ENCODE measurements around the gene GRB10. TPM values are rescaled to one million over a fixed set of nuclear protein-coding genes. Genes with fewer than 3 reads are reported as not detected.

Gene GRB10
- total and polyA plus RNA-seq, 3 experiments from 2014 or later: 0.20 to 0.49 (median 0.20) TPM

DNA sequence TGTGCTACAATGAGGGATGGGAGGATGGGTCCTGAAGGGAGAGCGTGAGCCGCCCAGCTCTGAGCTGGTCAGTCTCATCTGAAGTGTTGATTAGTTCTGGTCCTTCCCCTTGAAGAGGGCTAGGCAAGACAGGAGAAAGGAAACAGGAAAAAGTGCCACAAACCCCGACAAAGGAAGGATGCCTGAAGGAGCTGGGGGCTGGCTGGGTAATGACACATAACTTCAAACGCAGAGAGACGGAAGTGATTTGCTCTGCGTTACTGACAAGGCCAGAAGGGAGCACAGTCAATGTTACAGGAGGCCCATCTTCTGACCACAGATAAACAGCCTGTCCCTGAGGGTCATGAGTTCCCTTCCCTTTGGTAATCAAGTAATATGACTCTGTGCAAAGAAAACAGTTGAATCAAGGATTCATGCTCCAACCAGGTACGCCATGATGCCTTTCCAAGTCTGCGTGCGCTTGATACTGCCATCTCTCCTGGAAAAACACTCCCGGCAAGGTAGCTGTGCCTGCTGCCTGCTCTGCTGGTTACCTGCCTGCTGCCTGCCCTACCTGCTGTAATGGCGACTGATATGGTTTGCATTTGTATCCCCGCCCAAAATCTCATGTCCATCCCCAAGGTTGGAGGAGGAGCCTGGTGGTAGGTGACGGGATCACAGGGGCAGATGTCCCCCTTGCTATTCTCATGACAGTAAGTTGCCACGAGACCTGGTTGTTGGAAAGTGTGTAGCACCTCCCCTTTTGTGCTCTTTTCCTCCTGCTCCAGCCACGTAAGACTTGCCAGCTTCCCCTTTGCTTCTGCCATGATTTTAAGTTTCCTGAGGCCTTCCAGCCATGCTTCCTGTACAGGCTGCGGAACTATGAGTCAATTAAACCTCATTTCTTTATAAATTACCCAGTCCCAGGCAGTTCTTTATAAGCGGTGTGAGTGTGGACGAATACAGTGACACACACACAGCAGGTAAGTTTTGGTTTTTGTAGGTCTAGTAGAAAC is 57.9 kb downstream of the GRB10 start:
- H3K27ac ChIP-seq (ENCODE audit: low read depth, low read length): no peak overlapping the region
- ChIA-PET CTCF (no interaction called here), POLR2A (no interaction called here)
- H3K4me3 ChIP-seq (ENCODE audit: low read length): no peak overlapping the region
- H3K9me3 ChIP-seq (ENCODE audit: low read length): no peaks in the 10 kb centered on the region
- H3K4me1 ChIP-seq (ENCODE audit: insufficient read depth, low read length): peaks cover 6% of the 10 kb centered on the region
- H3K36me3 Mint-ChIP-seq: peaks cover 0 to 2% (median 0%) of the 10 kb centered on the region in 3 donors
- H3K27me3 ChIP-seq (ENCODE audit: insufficient read depth, low read length, poor library complexity, severe bottlenecking): no peaks in the 10 kb centered on the region
- H3K4me3 Mint-ChIP-seq: no peak overlapping the region
- no peak overlapping the region for H3K27ac Mint-ChIP-seq
- peak in 1 of 5 donors; percentile 8 for DNase-seq
- H3K36me3 ChIP-seq (ENCODE audit: insufficient read depth, low read length): no peaks in the 10 kb centered on the region
- peaks cover 5 to 23% of the 10 kb centered on the region in 2 donors for H3K27me3 Mint-ChIP-seq
- H3K9me3 Mint-ChIP-seq: no peaks in the 10 kb centered on the region
- H3K4me1 Mint-ChIP-seq: peaks cover 0 to 4% (median 1%) of the 10 kb centered on the region in 3 donors

GRCh38 chr7:50723888-50724287 is 58.8 kb downstream of the GRB10 start:
- ChIA-PET CTCF (no interaction called here), POLR2A (no interaction called here)
- no peaks in the 10 kb centered on the region for H3K27me3 ChIP-seq (ENCODE audit: insufficient read depth, low read length, poor library complexity, severe bottlenecking)
- no peak for DNase-seq
- Mint-ChIP-seq H3K9me3 (no peaks in the 10 kb centered on the region), H3K27ac (no peak overlapping the region), H3K4me1 (peaks cover 0 to 4% (median 1%) of the 10 kb centered on the region in 3 donors), H3K27me3 (peaks cover 6 to 24% of the 10 kb centered on the region in 2 donors), H3K4me3 (no peak overlapping the region), H3K36me3 (peaks cover 0 to 2% (median 0%) of the 10 kb centered on the region in 3 donors)
- H3K27ac ChIP-seq (ENCODE audit: low read depth, low read length): no peak overlapping the region
- no peaks in the 10 kb centered on the region for H3K36me3 ChIP-seq (ENCODE audit: insufficient read depth, low read length)
- peaks cover 6% of the 10 kb centered on the region for H3K4me1 ChIP-seq (ENCODE audit: insufficient read depth, low read length)
- no peaks in the 10 kb centered on the region for H3K9me3 ChIP-seq (ENCODE audit: low read length)
- H3K4me3 ChIP-seq (ENCODE audit: low read length): no peak overlapping the region

GRCh38 chr7:50723173-50723572 is 59.5 kb downstream of the GRB10 start:
- POLR2A ChIA-PET: no interaction called here
- H3K27me3 ChIP-seq (ENCODE audit: insufficient read depth, low read length, poor library complexity, severe bottlenecking): no peaks in the 10 kb centered on the region
- Mint-ChIP-seq H3K4me1 (peaks cover 0 to 4% (median 1%) of the 10 kb centered on the region in 3 donors), H3K4me3 (no peak overlapping the region), H3K36me3 (peaks cover 0 to 2% (median 0%) of the 10 kb centered on the region in 3 donors), H3K27ac (no peak overlapping the region), H3K27me3 (peaks cover 6 to 25% of the 10 kb centered on the region in 2 donors), H3K9me3 (no peaks in the 10 kb centered on the region)
- no peak for DNase-seq
- no peak overlapping the region for H3K27ac ChIP-seq (ENCODE audit: low read depth, low read length)
- CTCF ChIA-PET: interaction anchor here (1.2 kb wide), 1 partner anchor 255 kb away, joined by 3 read pairs; no protein-coding TSS in a partner anchor
- no peaks in the 10 kb centered on the region for H3K9me3 ChIP-seq (ENCODE audit: low read length)
- no peak overlapping the region for H3K4me3 ChIP-seq (ENCODE audit: low read length)
- H3K4me1 ChIP-seq (ENCODE audit: insufficient read depth, low read length): peaks cover 6% of the 10 kb centered on the region
- no peaks in the 10 kb centered on the region for H3K36me3 ChIP-seq (ENCODE audit: insufficient read depth, low read length)

GRCh38 chr7:50721661-50722259 is 60.9 kb downstream of the GRB10 start:
- no peak for DNase-seq
- no peaks in the 10 kb centered on the region for H3K9me3 Mint-ChIP-seq
- ChIA-PET CTCF (interaction anchor here (1.7 kb wide), 1 partner anchor 18 kb away, joined by 3 read pairs; no protein-coding TSS in a partner anchor), POLR2A (no interaction called here)
- Histone ChIP-seq H3K27me3 (ENCODE audit: insufficient read depth, low read length, poor library complexity, severe bottlenecking) (no peaks in the 10 kb centered on the region), H3K4me3 (ENCODE audit: low read length) (no peak overlapping the region), H3K4me1 (ENCODE audit: insufficient read depth, low read length) (peaks cover 6% of the 10 kb centered on the region), H3K36me3 (ENCODE audit: insufficient read depth, low read length) (no peaks in the 10 kb centered on the region), H3K27ac (ENCODE audit: low read depth, low read length) (no peak overlapping the region), H3K9me3 (ENCODE audit: low read length) (no peaks in the 10 kb centered on the region)
- H3K4me1 Mint-ChIP-seq: peaks cover 0 to 4% (median 1%) of the 10 kb centered on the region in 3 donors
- H3K27me3 Mint-ChIP-seq: peaks cover 5 to 25% of the 10 kb centered on the region in 2 donors
- H3K27ac Mint-ChIP-seq: no peak overlapping the region
- H3K4me3 Mint-ChIP-seq: no peak overlapping the region
- peaks cover 0 to 2% (median 0%) of the 10 kb centered on the region in 3 donors for H3K36me3 Mint-ChIP-seq

- H3K36me3 ChIP-seq (ENCODE audit: insufficient read depth, low read length): no peaks in the 10 kb centered on the region
- ChIA-PET POLR2A (no interaction called here), CTCF (interaction anchor here (1.7 kb wide), 1 partner anchor 19 kb away, joined by 3 read pairs; no protein-coding TSS in a partner anchor)
- no peaks in the 10 kb centered on the region for H3K9me3 ChIP-seq (ENCODE audit: low read length)
- H3K4me1 ChIP-seq (ENCODE audit: insufficient read depth, low read length): peaks cover 6% of the 10 kb centered on the region
- Mint-ChIP-seq H3K27ac (no peak overlapping the region), H3K36me3 (peaks cover 0 to 2% (median 0%) of the 10 kb centered on the region in 3 donors), H3K9me3 (no peaks in the 10 kb centered on the region), H3K27me3 (peaks cover 4 to 26% of the 10 kb centered on the region in 2 donors), H3K4me3 (no peak overlapping the region), H3K4me1 (peaks cover 0 to 4% (median 1%) of the 10 kb centered on the region in 3 donors)
- no peak overlapping the region for H3K27ac ChIP-seq (ENCODE audit: low read depth, low read length)
- H3K4me3 ChIP-seq (ENCODE audit: low read length): no peak overlapping the region
- H3K27me3 ChIP-seq (ENCODE audit: insufficient read depth, low read length, poor library complexity, severe bottlenecking): no peaks in the 10 kb centered on the region
- DNase-seq: no peak
These were observed 61.5 kb downstream of the GRB10 start for GRCh38 chr7:50721160-50721559.

GRCh38 chr7:50720295-50720694 is 62.4 kb downstream of the GRB10 start:
- Histone ChIP-seq H3K27ac (ENCODE audit: low read depth, low read length) (no peak overlapping the region), H3K9me3 (ENCODE audit: low read length) (no peaks in the 10 kb centered on the region), H3K27me3 (ENCODE audit: insufficient read depth, low read length, poor library complexity, severe bottlenecking) (no peaks in the 10 kb centered on the region), H3K4me1 (ENCODE audit: insufficient read depth, low read length) (peaks cover 6% of the 10 kb centered on the region), H3K4me3 (ENCODE audit: low read length) (no peak overlapping the region), H3K36me3 (ENCODE audit: insufficient read depth, low read length) (no peaks in the 10 kb centered on the region)
- Mint-ChIP-seq H3K27me3 (peaks cover 6 to 32% of the 10 kb centered on the region in 2 donors), H3K27ac (no peak overlapping the region), H3K4me3 (no peak overlapping the region), H3K36me3 (peaks cover 0 to 2% (median 0%) of the 10 kb centered on the region in 3 donors), H3K9me3 (no peaks in the 10 kb centered on the region), H3K4me1 (peaks cover 0 to 4% (median 1%) of the 10 kb centered on the region in 3 donors)
- CTCF ChIA-PET: no interaction called here
- no peak for DNase-seq
- POLR2A ChIA-PET: no interaction called here

DNA sequence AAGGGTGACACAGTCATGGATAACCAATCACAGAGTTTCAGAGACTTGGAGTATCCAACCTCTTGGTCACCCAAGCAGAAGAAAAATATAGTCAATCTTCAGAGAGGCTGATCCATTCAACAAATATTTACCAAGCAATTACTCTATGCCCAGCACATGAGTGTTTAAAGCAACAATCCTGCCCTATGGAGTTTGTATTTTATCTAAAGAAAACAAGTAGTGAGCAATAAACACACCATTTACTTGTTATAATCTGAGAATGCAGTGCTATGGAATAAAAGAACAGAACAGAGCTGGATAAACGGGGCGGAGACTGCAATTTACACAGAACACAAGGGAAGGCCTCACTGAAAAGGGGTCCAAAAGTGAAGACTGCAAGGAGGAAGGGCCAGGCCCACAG is 63.8 kb downstream of the GRB10 start:
- H3K27ac ChIP-seq (ENCODE audit: low read depth, low read length): no peak overlapping the region
- POLR2A ChIA-PET: no interaction called here
- no peak overlapping the region for H3K4me3 ChIP-seq (ENCODE audit: low read length)
- CTCF ChIA-PET: no interaction called here
- peaks cover 0 to 3% (median 0%) of the 10 kb centered on the region in 3 donors for H3K4me1 Mint-ChIP-seq
- no peaks in the 10 kb centered on the region for H3K9me3 ChIP-seq (ENCODE audit: low read length)
- peaks cover 0 to 2% (median 0%) of the 10 kb centered on the region in 3 donors for H3K36me3 Mint-ChIP-seq
- no peak for DNase-seq
- H3K9me3 Mint-ChIP-seq: no peaks in the 10 kb centered on the region
- H3K27ac Mint-ChIP-seq: no peak overlapping the region
- H3K4me1 ChIP-seq (ENCODE audit: insufficient read depth, low read length): no peaks in the 10 kb centered on the region
- H3K36me3 ChIP-seq (ENCODE audit: insufficient read depth, low read length): no peaks in the 10 kb centered on the region
- H3K27me3 Mint-ChIP-seq: peaks cover 4 to 36% of the 10 kb centered on the region in 2 donors
- no peak overlapping the region for H3K4me3 Mint-ChIP-seq
- H3K27me3 ChIP-seq (ENCODE audit: insufficient read depth, low read length, poor library complexity, severe bottlenecking): no peaks in the 10 kb centered on the region

DNA sequence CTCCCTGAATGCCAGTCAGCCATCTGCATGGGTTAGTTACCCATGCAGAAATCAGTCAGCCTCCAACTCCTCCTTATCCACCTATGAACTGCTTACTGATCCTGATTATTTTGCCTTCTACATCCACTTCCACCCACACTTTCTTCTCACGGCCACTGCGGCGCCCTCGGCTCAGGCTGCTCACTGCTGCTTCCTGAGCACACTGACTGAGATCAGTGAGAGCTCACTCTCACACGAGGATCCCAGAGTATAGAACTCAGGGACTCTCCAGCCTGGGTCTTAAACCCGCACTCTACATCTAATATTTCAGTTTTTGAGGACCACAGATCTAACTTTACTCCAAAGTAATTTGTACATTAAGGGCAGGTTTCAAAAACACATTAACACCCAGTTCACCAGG is 64.4 kb downstream of the GRB10 start:
- H3K9me3 ChIP-seq (ENCODE audit: low read length): no peaks in the 10 kb centered on the region
- no peak overlapping the region for H3K27ac Mint-ChIP-seq
- peaks cover 0 to 2% (median 0%) of the 10 kb centered on the region in 3 donors for H3K36me3 Mint-ChIP-seq
- H3K27me3 Mint-ChIP-seq: peaks cover 5 to 36% of the 10 kb centered on the region in 2 donors
- H3K4me3 Mint-ChIP-seq: no peak overlapping the region
- H3K4me1 ChIP-seq (ENCODE audit: insufficient read depth, low read length): no peaks in the 10 kb centered on the region
- H3K4me1 Mint-ChIP-seq: peaks cover 0 to 5% (median 0%) of the 10 kb centered on the region in 3 donors
- ChIA-PET CTCF (no interaction called here), POLR2A (no interaction called here)
- H3K36me3 ChIP-seq (ENCODE audit: insufficient read depth, low read length): no peaks in the 10 kb centered on the region
- no peak for DNase-seq
- no peaks in the 10 kb centered on the region for H3K9me3 Mint-ChIP-seq
- H3K27me3 ChIP-seq (ENCODE audit: insufficient read depth, low read length, poor library complexity, severe bottlenecking): no peaks in the 10 kb centered on the region
- H3K4me3 ChIP-seq (ENCODE audit: low read length): no peak overlapping the region
- H3K27ac ChIP-seq (ENCODE audit: low read depth, low read length): no peak overlapping the region

Measured in CD8-positive, alpha-beta memory T cell (primary cell).